ENCODE results near the gene PHF11. TPM values are rescaled to one million over a fixed set of nuclear protein-coding genes. Genes with fewer than 3 reads are reported as not detected.

The PHF11 gene
- total RNA-seq, 2 experiments from 2014 or later, result 29.9 to 59.8 TPM

GRCh38 chr13:49528161-49528560, 32.4 kb downstream of the PHF11 start:
- BruUV-seq (replicated peaks), result no TSS peak
- Histone ChIP-seq H3K4me3 (ENCODE audit: low read depth, low read length, poor library complexity, severe bottlenecking) (no peak overlapping the region), H3K27ac (ENCODE audit: low read depth, low read length, poor library complexity, severe bottlenecking) (peak overlapping the region; percentile 32), H3K36me3 (ENCODE audit: insufficient read depth, low read length) (peaks cover 78% of the 10 kb centered on the region), H4K20me1 (ENCODE audit: insufficient read depth, low read length) (no peaks in the 10 kb centered on the region), H3K4me2 (ENCODE audit: low read length) (no peak overlapping the region), H3K4me1 (ENCODE audit: insufficient read depth, low read length, poor library complexity, severe bottlenecking) (peaks cover 46% of the 10 kb centered on the region), H3K9me2 (ENCODE audit: insufficient read depth, low read length) (no peaks in the 10 kb centered on the region), H3K9me3 (ENCODE audit: low read length) (no peaks in the 10 kb centered on the region), H2AFZ (ENCODE audit: low read length) (no peak overlapping the region), H3K79me2 (ENCODE audit: insufficient read depth, low read depth, low read length) (no peaks in the 10 kb centered on the region)
- no peak for DNase-seq (ENCODE audit: low spot score)
- ChIA-PET POLR2A (interaction anchor here (0.8 to 1.0 kb wide), 2 partner anchors 10 to 97 kb away, joined by 3 to 4 read pairs; no protein-coding TSS in a partner anchor), CTCF (ENCODE audit: unreplicated experiment) (no interaction called here)
- intact Hi-C loops (cut with micrococcal nuclease; ENCODE audit: unreplicated experiment), result no loop called here
- TF ChIP-seq CTCF (conservative IDR thresholded peaks at IDR 0.05; ENCODE audit: low read length), result no peak

GRCh38 chr13:49530457-49530856, 34.7 kb downstream of the PHF11 start:
- TF ChIP-seq CTCF (conservative IDR thresholded peaks at IDR 0.05; ENCODE audit: low read length) (no peak), EZH2phosphoT487 (IDR thresholded peaks at IDR 0.05; ENCODE audit: borderline replicate concordance, low read depth, low read length) (no peak)
- ChIA-PET CTCF (ENCODE audit: unreplicated experiment) (no interaction called here), POLR2A (interaction anchor here (0.5 to 2.3 kb wide), 6 partner anchors 8 to 224 kb away, joined by 3 to 16 read pairs (median 3); no protein-coding TSS in a partner anchor)
- BruUV-seq (replicated peaks), result no TSS peak
- Histone ChIP-seq H3K36me3 (ENCODE audit: insufficient read depth, low read length) (peaks cover 76% of the 10 kb centered on the region), H3K4me3 (ENCODE audit: low read depth, low read length, poor library complexity, severe bottlenecking) (no peak overlapping the region), H4K20me1 (ENCODE audit: insufficient read depth, low read length) (no peaks in the 10 kb centered on the region), H3K9me3 (ENCODE audit: low read length) (no peaks in the 10 kb centered on the region), H3K4me1 (ENCODE audit: insufficient read depth, low read length, poor library complexity, severe bottlenecking) (peaks cover 57% of the 10 kb centered on the region), H3K27ac (ENCODE audit: low read depth, low read length, poor library complexity, severe bottlenecking) (peak overlapping the region; percentile 61), H3K9me2 (ENCODE audit: insufficient read depth, low read length) (no peaks in the 10 kb centered on the region), H3K79me2 (ENCODE audit: insufficient read depth, low read depth, low read length) (no peaks in the 10 kb centered on the region), H3K4me2 (ENCODE audit: low read length) (peak overlapping the region; percentile 44), H2AFZ (ENCODE audit: low read length) (no peak overlapping the region; the same call in 1 of the 2 replicates)
- peak; percentile 76 for DNase-seq (ENCODE audit: low spot score)
- intact Hi-C loops (cut with micrococcal nuclease; ENCODE audit: unreplicated experiment), result no loop called here

- H4K20me1 ChIP-seq (ENCODE audit: insufficient read depth, low read length), result no peaks in the 10 kb centered on the region
- H3K27ac ChIP-seq (ENCODE audit: low read depth, low read length, poor library complexity, severe bottlenecking), result no peak overlapping the region
- H2AFZ ChIP-seq (ENCODE audit: low read length), result no peak overlapping the region
- peaks cover 78% of the 10 kb centered on the region for H3K36me3 ChIP-seq (ENCODE audit: insufficient read depth, low read length)
- CTCF ChIA-PET (ENCODE audit: unreplicated experiment), result no interaction called here
- H3K4me1 ChIP-seq (ENCODE audit: insufficient read depth, low read length, poor library complexity, severe bottlenecking), result peaks cover 70% of the 10 kb centered on the region
- BruUV-seq (replicated peaks), result no TSS peak
- POLR2A ChIA-PET, result no interaction called here
- H3K79me2 ChIP-seq (ENCODE audit: insufficient read depth, low read depth, low read length), result no peaks in the 10 kb centered on the region
- peak overlapping the region; percentile 18 for H3K4me2 ChIP-seq (ENCODE audit: low read length)
- intact Hi-C loops (cut with micrococcal nuclease; ENCODE audit: unreplicated experiment), result no loop called here
- no peak for DNase-seq (ENCODE audit: low spot score)
- TF ChIP-seq EZH2phosphoT487 (IDR thresholded peaks at IDR 0.05; ENCODE audit: borderline replicate concordance, low read depth, low read length) (no peak), CTCF (conservative IDR thresholded peaks at IDR 0.05; ENCODE audit: low read length) (no peak)
- H3K4me3 ChIP-seq (ENCODE audit: low read depth, low read length, poor library complexity, severe bottlenecking), result no peak overlapping the region
- no peaks in the 10 kb centered on the region for H3K9me2 ChIP-seq (ENCODE audit: insufficient read depth, low read length)
- H3K9me3 ChIP-seq (ENCODE audit: low read length), result no peaks in the 10 kb centered on the region
These were observed 36.8 kb downstream of the PHF11 start for GRCh38 chr13:49532593-49532992.

All from OCI-LY7 (cell line).